ENCODE results near the gene SPTBN5. TPM values are rescaled to one million over a fixed set of nuclear protein-coding genes. Genes with fewer than 3 reads are reported as not detected.

Gene SPTBN5
- total and polyA plus RNA-seq, 4 donors, result 1.6 to 3.5 (median 1.9) TPM

DNA sequence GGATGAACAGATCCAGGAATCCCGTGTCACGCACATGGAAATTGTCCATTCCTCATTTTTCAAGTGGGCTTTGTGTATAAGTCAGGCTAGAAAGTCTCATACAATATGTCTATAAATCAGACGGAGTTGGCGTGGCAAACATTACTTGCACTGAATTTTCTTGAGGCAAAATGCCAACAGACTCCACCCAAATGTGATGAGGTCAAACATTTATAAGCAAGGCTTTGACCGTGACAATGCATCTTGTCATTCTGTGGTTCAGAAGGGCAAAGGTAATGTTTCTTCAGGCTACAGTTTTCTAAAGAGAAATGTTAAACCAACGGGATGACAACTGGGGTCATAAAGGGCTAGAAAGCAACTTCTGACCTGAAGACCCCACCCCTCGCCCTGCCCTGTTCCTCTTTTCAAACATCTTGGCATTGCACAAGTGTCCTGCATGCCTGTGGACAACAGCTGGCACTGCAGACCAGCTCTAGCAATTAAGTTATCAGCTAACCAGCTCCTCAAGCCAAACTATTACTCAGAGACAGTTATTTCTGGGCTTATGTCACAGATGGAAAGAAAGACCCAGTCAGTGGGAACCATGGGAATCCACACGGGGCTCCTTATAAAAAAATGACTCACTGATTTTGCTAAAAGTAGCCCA lies 36.5 kb upstream of the SPTBN5 start:
- peak overlapping the region; percentile 70 to 80 for H3K27ac ChIP-seq (ENCODE audit: low read depth in 1 of 2, low read length in 1 of 2)
- WGBS, 2 donors, result 41 to 44% methylated on average over 8 of the region's 8 CpGs
- H3K9ac ChIP-seq (ENCODE audit: insufficient read depth in 1 of 2, low read length in 2 of 2), result no peak overlapping the region
- peak in 2 of 3 donors; percentile 41 to 66 for DNase-seq
- no peak for ATAC-seq (ENCODE audit: insufficient read depth, low FRiP score)
- TF ChIP-seq, protein P1, sequence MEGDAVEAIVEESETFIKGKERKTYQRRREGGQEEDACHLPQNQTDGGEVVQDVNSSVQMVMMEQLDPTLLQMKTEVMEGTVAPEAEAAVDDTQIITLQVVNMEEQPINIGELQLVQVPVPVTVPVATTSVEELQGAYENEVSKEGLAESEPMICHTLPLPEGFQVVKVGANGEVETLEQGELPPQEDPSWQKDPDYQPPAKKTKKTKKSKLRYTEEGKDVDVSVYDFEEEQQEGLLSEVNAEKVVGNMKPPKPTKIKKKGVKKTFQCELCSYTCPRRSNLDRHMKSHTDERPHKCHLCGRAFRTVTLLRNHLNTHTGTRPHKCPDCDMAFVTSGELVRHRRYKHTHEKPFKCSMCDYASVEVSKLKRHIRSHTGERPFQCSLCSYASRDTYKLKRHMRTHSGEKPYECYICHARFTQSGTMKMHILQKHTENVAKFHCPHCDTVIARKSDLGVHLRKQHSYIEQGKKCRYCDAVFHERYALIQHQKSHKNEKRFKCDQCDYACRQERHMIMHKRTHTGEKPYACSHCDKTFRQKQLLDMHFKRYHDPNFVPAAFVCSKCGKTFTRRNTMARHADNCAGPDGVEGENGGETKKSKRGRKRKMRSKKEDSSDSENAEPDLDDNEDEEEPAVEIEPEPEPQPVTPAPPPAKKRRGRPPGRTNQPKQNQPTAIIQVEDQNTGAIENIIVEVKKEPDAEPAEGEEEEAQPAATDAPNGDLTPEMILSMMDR (IDR thresholded peaks at IDR 0.05; ENCODE audit: control extremely low read depth, extremely low read depth), result no peak
- H3K4me3 ChIP-seq, result no peak overlapping the region
- H3K4me1 ChIP-seq (ENCODE audit: control insufficient read depth in 5 of 5, insufficient read depth in 5 of 5, low read length in 5 of 5), result peaks cover 0 to 43% (median 22%) of the 10 kb centered on the region in 5 donors
- no peaks in the 10 kb centered on the region for H3K27me3 ChIP-seq (ENCODE audit: control insufficient read depth in 3 of 3, insufficient read depth in 3 of 3, low read length in 2 of 3)
- peaks cover 0 to 4% (median 0%) of the 10 kb centered on the region in 4 donors for H3K36me3 ChIP-seq (ENCODE audit: control insufficient read depth in 4 of 4, insufficient read depth in 4 of 4, low read length in 4 of 4)
- no peaks in the 10 kb centered on the region for H3K9me3 ChIP-seq (ENCODE audit: control insufficient read depth in 4 of 4, insufficient read depth in 3 of 4, low read length in 3 of 4)

DNA sequence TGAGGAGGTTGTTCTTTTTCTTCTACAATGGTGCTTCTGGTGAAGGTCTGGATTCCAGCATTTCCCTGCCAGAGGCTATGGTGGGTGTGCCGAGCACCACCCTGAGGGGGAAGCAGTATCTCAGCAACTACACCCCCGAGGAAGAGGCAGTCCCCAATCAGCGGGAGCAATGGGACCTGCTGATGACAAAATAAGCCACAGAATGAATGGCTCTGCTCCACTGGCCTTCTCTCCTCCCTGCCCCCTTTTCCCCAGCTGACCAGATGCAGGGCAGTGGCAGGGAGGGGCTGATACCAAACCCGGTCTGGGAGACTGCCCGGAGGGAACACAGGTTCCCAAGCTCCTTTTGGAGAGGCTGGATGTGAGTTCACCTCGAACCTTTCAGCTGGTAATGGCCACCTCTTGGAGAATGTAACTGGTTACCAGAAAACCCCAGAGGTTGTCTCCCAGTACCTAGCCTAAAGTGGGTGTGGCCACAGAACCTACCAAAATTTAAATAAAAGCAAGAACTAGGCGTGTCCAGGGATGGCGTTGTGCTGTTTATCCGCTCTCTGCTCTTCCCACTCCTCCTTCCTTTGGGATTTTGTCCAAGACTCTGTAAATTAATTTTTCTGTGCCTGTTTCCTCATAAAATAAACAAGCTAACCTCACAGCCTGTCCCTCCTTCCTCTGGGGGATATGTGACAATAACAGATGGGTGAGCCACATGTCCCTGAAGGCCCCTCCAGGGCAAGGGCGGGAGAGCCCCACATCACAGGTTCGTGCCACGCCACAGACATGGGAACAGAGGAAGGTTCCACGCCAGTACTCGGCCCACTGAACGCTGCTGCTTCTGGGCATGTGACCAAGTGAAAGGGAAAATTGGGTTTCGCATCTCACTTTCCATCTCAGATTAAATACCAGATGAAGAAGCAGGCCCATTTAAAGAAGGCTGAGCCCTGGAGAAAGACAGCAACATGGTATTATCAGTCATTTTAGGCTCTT lies 35.1 kb upstream of the SPTBN5 start:
- Histone ChIP-seq H3K27me3 (ENCODE audit: control insufficient read depth in 3 of 3, insufficient read depth in 3 of 3, low read length in 2 of 3) (no peaks in the 10 kb centered on the region), H3K36me3 (ENCODE audit: control insufficient read depth in 4 of 4, insufficient read depth in 4 of 4, low read length in 4 of 4) (peaks cover 0 to 8% (median 2%) of the 10 kb centered on the region in 4 donors), H3K27ac (ENCODE audit: low read depth in 1 of 2, low read length in 1 of 2) (peak overlapping the region; percentile 70 to 74), H3K9me3 (ENCODE audit: control insufficient read depth in 4 of 4, insufficient read depth in 3 of 4, low read length in 3 of 4) (no peaks in the 10 kb centered on the region), H3K4me3 (no peak overlapping the region), H3K4me1 (ENCODE audit: control insufficient read depth in 5 of 5, insufficient read depth in 5 of 5, low read length in 5 of 5) (peaks cover 0 to 36% (median 20%) of the 10 kb centered on the region in 5 donors), H3K9ac (ENCODE audit: insufficient read depth in 1 of 2, low read length in 2 of 2) (no peak overlapping the region)
- TF ChIP-seq, protein P1 (IDR thresholded peaks at IDR 0.05; ENCODE audit: control extremely low read depth, extremely low read depth), result no peak
- ATAC-seq (ENCODE audit: insufficient read depth, low FRiP score) (no peak), DNase-seq (peak in 2 of 3 donors; percentile 27 to 64)
- 41 to 52% methylated on average over 16 of the region's 16 CpGs for WGBS, 2 donors

DNA sequence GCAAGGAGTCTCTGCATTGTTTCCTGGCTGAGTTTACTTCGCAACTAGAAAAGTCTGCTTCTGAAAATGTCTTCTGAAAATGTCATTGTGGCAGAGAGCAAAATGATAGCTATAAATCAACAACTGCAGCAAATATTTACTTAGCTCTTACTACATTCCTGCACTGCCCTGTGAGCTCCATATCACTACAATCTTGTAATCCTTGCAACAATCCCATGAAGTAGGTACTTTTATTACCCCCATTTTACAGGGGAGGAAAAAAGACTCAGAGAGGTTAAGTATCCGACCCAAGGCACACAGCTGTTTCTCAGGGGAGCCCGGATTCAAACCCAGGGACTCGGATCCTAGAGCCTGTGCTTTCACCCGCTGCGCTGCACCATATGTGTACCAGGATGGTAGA lies 34.2 kb upstream of the SPTBN5 start:
- Histone ChIP-seq H3K4me3 (no peak overlapping the region), H3K27me3 (ENCODE audit: control insufficient read depth in 3 of 3, insufficient read depth in 3 of 3, low read length in 2 of 3) (no peaks in the 10 kb centered on the region), H3K27ac (ENCODE audit: low read depth in 1 of 2, low read length in 1 of 2) (peak overlapping the region; percentile 49 to 74), H3K9me3 (ENCODE audit: control insufficient read depth in 4 of 4, insufficient read depth in 3 of 4, low read length in 3 of 4) (no peaks in the 10 kb centered on the region), H3K4me1 (ENCODE audit: control insufficient read depth in 5 of 5, insufficient read depth in 5 of 5, low read length in 5 of 5) (peaks cover 0 to 33% (median 20%) of the 10 kb centered on the region in 5 donors), H3K9ac (ENCODE audit: insufficient read depth in 1 of 2, low read length in 2 of 2) (no peak overlapping the region), H3K36me3 (ENCODE audit: control insufficient read depth in 4 of 4, insufficient read depth in 4 of 4, low read length in 4 of 4) (peaks cover 0 to 8% (median 2%) of the 10 kb centered on the region in 4 donors)
- TF ChIP-seq, protein P1 (IDR thresholded peaks at IDR 0.05; ENCODE audit: control extremely low read depth, extremely low read depth), result no peak
- WGBS, 2 donors, result 57 to 83% methylated on average over 6 of the region's 6 CpGs
- DNase-seq (peak in 2 of 3 donors; percentile 32 to 53), ATAC-seq (ENCODE audit: insufficient read depth, low FRiP score) (no peak)

Measured in lung (tissue), 12 donors.